Lung (tissue), 12 donors: ENCODE data around the gene TNF. TPM values are rescaled to one million over a fixed set of nuclear protein-coding genes. Genes with fewer than 3 reads are reported as not detected.

Source experiments
- ATAC-seq: fragments of 200-7000 bp; cut with Tn5 transposase; one replicate; pipeline ENCODE4 v1.9.1; 2020; ENCODE audit warnings: moderate number of reproducible peaks; ENCODE audit not compliant: insufficient read depth, low FRiP score
- DNase-seq, 3 donors: peaks; one replicate each; pipeline ENCODE4 v3.0.0-alpha.2; 2013 to 2017
- H3K27ac ChIP-seq, 2 donors: one replicate each; pipeline ENCODE4 v1.5.1; 2013; ENCODE audit warnings: mild to moderate bottlenecking in 2 of 2, moderate library complexity in 2 of 2, control low read depth in 1 of 2, inconsistent platforms in 1 of 2, low read depth in 1 of 2, low read length in 1 of 2
- H3K27me3 ChIP-seq, 3 donors: one replicate each; pipeline ENCODE4 v1.5.1; 2013; ENCODE audit warnings: low read length in 2 of 3; ENCODE audit not compliant: control insufficient read depth in 3 of 3, insufficient read depth in 3 of 3
- H3K36me3 ChIP-seq, 4 donors: one replicate each; pipeline ENCODE4 v1.5.1; 2013; ENCODE audit warnings: low read length in 4 of 4, mild to moderate bottlenecking in 1 of 4, moderate library complexity in 1 of 4; ENCODE audit not compliant: control insufficient read depth in 4 of 4, insufficient read depth in 4 of 4
- H3K4me1 ChIP-seq, 5 donors: one replicate each; pipeline ENCODE4 v1.5.1; 2013; ENCODE audit warnings: low read length in 5 of 5, mild to moderate bottlenecking in 2 of 5, moderate library complexity in 1 of 5; ENCODE audit not compliant: control insufficient read depth in 5 of 5, insufficient read depth in 5 of 5
- H3K4me3 ChIP-seq: one replicate; pipeline ENCODE4 v1.5.1; 2013; ENCODE audit warnings: mild to moderate bottlenecking, control low read depth, moderate library complexity
- H3K9ac ChIP-seq, 2 donors: one replicate each; pipeline ENCODE4 v1.5.1; 2013; ENCODE audit warnings: low read length in 2 of 2, control low read depth in 1 of 2; ENCODE audit not compliant: insufficient read depth in 1 of 2
- H3K9me3 ChIP-seq, 4 donors: one replicate each; pipeline ENCODE4 v1.5.1; 2013; ENCODE audit warnings: low read length in 3 of 4, mild to moderate bottlenecking in 1 of 4, moderate library complexity in 1 of 4; ENCODE audit not compliant: control insufficient read depth in 4 of 4, insufficient read depth in 3 of 4
- WGBS, 2 donors: extraction: QIAGEN DNeasy Blood & Tissue Kit; methylation state at CpG; one replicate each; pipeline ENCODE4 v1.1.7; 2013; 5-methylcytosine and 5-hydroxymethylcytosine counted together
- polyA plus RNA-seq, 2 donors: library from polyadenylated mRNA; stranded (reverse); fragments of 200-250 nt; gene quantifications; one replicate each; pipeline ENCODE4 v1.2.1, GENCODE V29; 2013
- total RNA-seq, 2 donors: library from RNA; depleted of rRNA in 1 of 2; stranded (reverse); fragments of >200 nt in 1 of 2; gene quantifications; one replicate each; pipeline ENCODE4 v1.2.1, GENCODE V29; 2014 to 2021
- TF ChIP-seq, protein P1 (sequence below): IDR thresholded peaks from 2 replicates; pipeline ENCODE4 v1.5.1; 2012; ENCODE audit warnings: mild to moderate bottlenecking; ENCODE audit errors: control extremely low read depth, extremely low read depth
- donor health status: control.
- donor health status: control.
- donor health status: Bipolar disorder and iron deficiency.
- donor health status: healthy.
- donor health status: DM: yes; HTN: yes; CAD: no.

Gene TNF
- total and polyA plus RNA-seq, 4 donors, result 0.23 to 15.7 (median 4.1) TPM

DNA sequence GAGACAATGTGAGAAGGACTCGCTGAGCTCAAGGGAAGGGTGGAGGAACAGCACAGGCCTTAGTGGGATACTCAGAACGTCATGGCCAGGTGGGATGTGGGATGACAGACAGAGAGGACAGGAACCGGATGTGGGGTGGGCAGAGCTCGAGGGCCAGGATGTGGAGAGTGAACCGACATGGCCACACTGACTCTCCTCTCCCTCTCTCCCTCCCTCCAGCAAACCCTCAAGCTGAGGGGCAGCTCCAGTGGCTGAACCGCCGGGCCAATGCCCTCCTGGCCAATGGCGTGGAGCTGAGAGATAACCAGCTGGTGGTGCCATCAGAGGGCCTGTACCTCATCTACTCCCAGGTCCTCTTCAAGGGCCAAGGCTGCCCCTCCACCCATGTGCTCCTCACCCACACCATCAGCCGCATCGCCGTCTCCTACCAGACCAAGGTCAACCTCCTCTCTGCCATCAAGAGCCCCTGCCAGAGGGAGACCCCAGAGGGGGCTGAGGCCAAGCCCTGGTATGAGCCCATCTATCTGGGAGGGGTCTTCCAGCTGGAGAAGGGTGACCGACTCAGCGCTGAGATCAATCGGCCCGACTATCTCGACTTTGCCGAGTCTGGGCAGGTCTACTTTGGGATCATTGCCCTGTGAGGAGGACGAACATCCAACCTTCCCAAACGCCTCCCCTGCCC is 1.7 kb downstream of the TNF start:
- no peak overlapping the region for H3K4me3 ChIP-seq
- TF ChIP-seq, protein P1, sequence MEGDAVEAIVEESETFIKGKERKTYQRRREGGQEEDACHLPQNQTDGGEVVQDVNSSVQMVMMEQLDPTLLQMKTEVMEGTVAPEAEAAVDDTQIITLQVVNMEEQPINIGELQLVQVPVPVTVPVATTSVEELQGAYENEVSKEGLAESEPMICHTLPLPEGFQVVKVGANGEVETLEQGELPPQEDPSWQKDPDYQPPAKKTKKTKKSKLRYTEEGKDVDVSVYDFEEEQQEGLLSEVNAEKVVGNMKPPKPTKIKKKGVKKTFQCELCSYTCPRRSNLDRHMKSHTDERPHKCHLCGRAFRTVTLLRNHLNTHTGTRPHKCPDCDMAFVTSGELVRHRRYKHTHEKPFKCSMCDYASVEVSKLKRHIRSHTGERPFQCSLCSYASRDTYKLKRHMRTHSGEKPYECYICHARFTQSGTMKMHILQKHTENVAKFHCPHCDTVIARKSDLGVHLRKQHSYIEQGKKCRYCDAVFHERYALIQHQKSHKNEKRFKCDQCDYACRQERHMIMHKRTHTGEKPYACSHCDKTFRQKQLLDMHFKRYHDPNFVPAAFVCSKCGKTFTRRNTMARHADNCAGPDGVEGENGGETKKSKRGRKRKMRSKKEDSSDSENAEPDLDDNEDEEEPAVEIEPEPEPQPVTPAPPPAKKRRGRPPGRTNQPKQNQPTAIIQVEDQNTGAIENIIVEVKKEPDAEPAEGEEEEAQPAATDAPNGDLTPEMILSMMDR, result no peak
- WGBS, 2 donors, result 83% methylated on average over 16 to 19 of the region's 19 CpGs
- no peak for ATAC-seq
- no peaks in the 10 kb centered on the region for H3K36me3 ChIP-seq
- peaks cover 0 to 4% (median 0%) of the 10 kb centered on the region in 3 donors for H3K27me3 ChIP-seq
- no peak overlapping the region for H3K9ac ChIP-seq
- peaks cover 2 to 8% (median 5%) of the 10 kb centered on the region in 5 donors for H3K4me1 ChIP-seq
- no peak for DNase-seq
- H3K27ac ChIP-seq, result no peak overlapping the region
- H3K9me3 ChIP-seq, result no peaks in the 10 kb centered on the region

DNA sequence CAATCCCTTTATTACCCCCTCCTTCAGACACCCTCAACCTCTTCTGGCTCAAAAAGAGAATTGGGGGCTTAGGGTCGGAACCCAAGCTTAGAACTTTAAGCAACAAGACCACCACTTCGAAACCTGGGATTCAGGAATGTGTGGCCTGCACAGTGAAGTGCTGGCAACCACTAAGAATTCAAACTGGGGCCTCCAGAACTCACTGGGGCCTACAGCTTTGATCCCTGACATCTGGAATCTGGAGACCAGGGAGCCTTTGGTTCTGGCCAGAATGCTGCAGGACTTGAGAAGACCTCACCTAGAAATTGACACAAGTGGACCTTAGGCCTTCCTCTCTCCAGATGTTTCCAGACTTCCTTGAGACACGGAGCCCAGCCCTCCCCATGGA is 2.2 kb downstream of the TNF start:
- WGBS, 2 donors, result 87 to 90% methylated on average over 3 of the region's 3 CpGs
- H3K27me3 ChIP-seq, result peaks cover 0 to 4% (median 0%) of the 10 kb centered on the region in 3 donors
- no peak overlapping the region for H3K4me3 ChIP-seq
- H3K36me3 ChIP-seq, result no peaks in the 10 kb centered on the region
- H3K9me3 ChIP-seq, result no peaks in the 10 kb centered on the region
- ATAC-seq (no peak), DNase-seq (no peak)
- H3K27ac ChIP-seq, result no peak overlapping the region
- TF ChIP-seq, protein P1, result no peak
- no peak overlapping the region for H3K9ac ChIP-seq
- peaks cover 2 to 9% (median 6%) of the 10 kb centered on the region in 5 donors for H3K4me1 ChIP-seq

DNA sequence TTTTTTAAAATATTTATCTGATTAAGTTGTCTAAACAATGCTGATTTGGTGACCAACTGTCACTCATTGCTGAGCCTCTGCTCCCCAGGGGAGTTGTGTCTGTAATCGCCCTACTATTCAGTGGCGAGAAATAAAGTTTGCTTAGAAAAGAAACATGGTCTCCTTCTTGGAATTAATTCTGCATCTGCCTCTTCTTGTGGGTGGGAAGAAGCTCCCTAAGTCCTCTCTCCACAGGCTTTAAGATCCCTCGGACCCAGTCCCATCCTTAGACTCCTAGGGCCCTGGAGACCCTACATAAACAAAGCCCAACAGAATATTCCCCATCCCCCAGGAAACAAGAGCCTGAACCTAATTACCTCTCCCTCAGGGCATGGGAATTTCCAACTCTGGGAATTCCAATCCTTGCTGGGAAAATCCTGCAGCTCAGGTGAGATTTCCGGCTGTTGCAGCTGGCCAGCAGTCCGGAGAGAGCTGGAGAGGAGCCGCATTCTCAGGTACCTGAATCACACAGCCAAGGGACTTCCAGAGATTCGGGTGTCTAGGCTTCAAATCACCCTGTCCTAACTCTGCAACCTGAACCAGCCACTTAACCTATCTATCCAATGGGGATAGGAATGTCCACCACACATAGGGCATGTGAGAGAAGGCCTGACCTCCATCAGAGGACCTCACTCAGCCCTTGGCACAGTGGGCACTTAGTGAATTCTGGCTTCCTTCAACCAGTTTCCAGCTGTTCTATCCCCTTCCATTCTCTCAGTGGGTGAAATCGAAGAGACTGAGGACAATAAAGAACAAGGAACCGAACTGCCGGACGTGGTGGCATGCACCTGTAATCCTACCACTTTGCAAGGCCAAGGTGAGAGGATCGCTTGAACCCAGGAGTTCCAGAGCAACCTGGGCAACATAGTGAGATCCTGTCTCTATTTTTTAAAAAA is 3.1 kb downstream of the TNF start:
- Histone ChIP-seq H3K9me3 (no peaks in the 10 kb centered on the region), H3K4me1 (peaks cover 2 to 9% (median 6%) of the 10 kb centered on the region in 5 donors), H3K9ac (no peak overlapping the region), H3K36me3 (no peaks in the 10 kb centered on the region), H3K27me3 (peaks cover 0 to 6% (median 0%) of the 10 kb centered on the region in 3 donors), H3K4me3 (no peak overlapping the region), H3K27ac (no peak overlapping the region)
- 85 to 91% methylated on average over 12 of the region's 12 CpGs for WGBS, 2 donors
- ATAC-seq (no peak), DNase-seq (no peak)
- TF ChIP-seq, protein P1, result no peak
